GM10847 (cell line): ENCODE measurements around the gene GTSF1L.

Experiments
- POLR2A ChIP-seq: IDR thresholded peaks from 2 replicates; pipeline ENCODE4 v1.6.1; 2011; ENCODE audit not compliant: insufficient read length; ENCODE audit errors: extremely low read depth

Gene GTSF1L

GRCh38 chr20:43751167-43752050 is 24.6 kb upstream of the GTSF1L start:
- peak; percentile 22 for TF ChIP-seq POLR2A

- TF ChIP-seq POLR2A = no peak
These were observed 24.0 kb upstream of the GTSF1L start for GRCh38 chr20:43750774-43751166.

DNA sequence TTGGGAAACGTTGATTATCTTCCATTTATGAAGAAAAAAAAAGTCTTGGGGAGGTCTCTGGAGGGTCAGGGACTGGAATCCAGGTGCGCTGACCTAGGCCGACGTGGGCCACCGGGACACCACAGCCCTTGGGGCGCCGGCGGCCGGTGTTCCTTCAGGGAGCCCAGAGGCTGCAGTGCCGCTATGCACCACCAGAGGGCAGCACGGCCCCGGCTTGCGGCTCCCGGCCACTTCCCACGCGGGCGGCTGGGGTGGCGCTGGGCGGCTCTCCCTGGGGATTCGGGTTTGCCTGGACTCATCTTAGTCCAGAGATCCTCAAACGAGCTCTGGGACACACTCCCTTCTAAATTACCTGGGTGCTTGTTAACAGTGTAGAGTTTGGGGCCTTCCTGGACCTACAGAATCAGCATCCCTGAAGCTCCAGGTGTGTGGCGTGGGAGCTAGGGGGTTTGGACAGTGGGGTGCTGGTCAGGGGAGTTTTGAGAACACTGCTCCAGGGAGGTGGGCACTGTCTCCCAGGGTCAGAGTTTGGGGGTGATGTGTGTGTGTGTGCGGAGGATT is 23.0 kb upstream of the GTSF1L start:
- no peak for TF ChIP-seq POLR2A

DNA sequence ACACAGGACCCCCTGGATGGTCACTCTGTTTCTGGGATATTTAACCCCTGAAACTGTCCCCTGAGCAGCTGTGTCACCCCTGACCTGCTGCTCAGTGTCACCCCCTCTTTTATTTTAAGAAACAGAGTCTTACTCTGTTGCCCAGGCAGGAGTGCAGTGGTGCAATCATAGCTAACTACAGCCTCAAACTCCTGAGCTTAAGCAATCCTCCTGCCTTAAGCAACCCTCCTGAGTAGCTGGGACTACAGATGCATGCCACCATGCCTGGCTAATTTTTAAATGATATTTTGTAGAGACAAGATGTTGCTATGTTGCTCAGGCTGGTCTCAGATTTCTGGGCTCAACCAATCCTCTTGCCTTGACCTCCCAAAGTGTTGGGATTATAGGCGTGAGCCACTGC is 21.5 kb upstream of the GTSF1L start:
- no peak for TF ChIP-seq POLR2A

GRCh38 chr20:43746344-43747137 is 19.7 kb upstream of the GTSF1L start:
- no peak for TF ChIP-seq POLR2A

- TF ChIP-seq POLR2A = no peak
These were observed 18.3 kb upstream of the GTSF1L start for GRCh38 chr20:43744966-43745730.

DNA sequence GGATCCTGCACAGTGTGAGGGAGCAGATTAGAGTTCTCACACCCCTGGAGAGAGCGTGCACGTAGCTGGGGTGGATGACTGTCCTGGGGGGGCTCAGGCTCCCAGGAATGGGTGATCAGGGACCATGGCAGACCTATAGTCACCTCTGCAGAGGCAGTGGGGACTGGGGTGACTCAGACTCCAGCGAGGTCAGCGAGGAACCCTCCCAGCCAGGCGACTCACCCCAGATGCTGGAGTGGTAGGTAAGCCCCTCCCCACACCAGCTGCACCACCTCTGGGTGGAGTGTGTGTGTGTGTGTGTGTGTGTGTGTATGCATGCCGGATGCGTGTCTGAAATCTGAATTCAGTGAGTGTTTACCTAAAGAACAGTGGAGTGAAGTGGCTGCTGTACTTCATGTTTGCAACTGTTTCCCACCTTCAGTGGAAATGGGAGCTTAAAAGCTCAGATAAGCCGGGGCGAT is 17.4 kb upstream of the GTSF1L start:
- TF ChIP-seq POLR2A = no peak

DNA sequence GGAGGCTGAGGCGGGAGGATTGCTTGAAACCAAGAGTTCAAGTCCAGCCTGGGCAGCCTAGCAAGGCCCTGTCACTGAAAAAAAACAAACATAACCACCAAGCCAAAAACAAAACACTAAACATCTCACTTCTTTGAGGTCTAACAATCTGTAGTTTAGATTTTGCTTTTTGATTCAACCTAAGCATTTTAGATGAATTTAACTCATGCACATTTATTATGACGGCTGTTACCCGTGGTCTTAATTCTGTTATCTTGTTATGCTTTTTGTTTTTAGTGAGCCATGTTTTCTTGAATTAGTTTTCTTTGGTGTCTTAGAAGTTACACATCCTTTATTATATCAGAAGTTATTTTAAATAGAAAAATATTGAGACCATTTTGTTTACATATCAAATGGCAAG is 13.8 kb upstream of the GTSF1L start:
- TF ChIP-seq POLR2A = no peak

- TF ChIP-seq POLR2A = no peak
These were observed 12.4 kb upstream of the GTSF1L start for GRCh38 chr20:43739148-43739749.

DNA sequence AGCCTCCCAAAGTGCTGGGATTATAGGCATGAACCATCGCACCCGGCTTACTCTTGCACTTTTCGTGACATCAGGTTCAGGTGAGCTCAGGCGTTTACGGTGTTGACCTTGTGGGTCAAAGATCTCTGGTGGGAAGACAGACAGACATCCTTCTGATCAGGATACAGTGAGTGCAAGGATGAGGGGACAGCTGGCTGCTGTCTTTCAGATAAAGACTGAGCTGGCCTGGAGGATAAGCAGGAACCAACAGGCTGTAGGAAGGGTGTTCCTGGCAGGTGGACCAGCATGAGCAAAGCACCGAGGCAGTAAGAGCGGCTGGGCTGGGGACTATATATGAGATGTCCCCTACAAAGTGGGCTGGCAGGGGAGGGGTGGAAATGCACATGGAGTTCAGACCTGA is 11.1 kb upstream of the GTSF1L start:
- TF ChIP-seq POLR2A = no peak

- no peak for TF ChIP-seq POLR2A
These were observed 9.9 kb upstream of the GTSF1L start for GRCh38 chr20:43736588-43737158.

DNA sequence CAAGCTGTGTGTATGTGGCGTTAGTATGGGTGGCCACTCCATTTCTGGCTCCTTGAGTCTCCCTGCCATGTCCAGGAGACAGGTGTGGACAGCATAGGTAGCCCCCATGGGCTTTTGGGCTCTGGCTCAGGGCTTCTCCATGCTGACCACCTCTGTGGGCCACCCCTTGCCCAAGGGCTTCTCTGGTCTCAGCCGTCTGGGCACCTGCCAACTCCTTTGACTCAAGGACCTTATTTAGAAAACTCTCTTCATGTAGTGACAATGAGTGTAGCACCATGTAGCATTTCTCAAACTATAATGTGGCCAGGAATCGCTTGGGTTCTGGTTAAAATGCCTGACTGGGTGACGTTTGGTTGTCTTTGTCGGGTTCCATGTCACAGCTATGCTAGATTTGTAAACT is 5.1 kb upstream of the GTSF1L start:
- no peak for TF ChIP-seq POLR2A

DNA sequence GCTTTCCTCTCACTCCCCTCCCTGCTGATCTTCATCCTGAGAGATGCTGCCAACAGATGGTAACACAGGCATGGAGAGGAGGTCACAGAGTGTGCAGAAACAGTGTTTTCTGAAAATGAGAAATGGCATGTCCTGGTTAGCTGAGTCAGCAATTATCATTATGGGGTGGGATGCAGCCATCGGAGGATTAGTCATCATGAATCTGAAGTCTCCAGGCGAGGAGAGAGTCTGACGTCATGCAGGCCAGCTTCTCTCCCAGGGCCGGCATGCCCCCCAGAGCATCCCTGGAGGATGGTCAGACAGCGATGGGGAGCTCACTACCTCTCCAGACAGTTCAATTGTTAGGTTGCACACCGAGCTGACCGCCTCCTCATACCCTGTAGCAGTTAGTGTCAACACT is 4.7 kb upstream of the GTSF1L start:
- no peak for TF ChIP-seq POLR2A

- TF ChIP-seq POLR2A = no peak
These were observed 2.0 kb upstream of the GTSF1L start for GRCh38 chr20:43728686-43729255.

DNA sequence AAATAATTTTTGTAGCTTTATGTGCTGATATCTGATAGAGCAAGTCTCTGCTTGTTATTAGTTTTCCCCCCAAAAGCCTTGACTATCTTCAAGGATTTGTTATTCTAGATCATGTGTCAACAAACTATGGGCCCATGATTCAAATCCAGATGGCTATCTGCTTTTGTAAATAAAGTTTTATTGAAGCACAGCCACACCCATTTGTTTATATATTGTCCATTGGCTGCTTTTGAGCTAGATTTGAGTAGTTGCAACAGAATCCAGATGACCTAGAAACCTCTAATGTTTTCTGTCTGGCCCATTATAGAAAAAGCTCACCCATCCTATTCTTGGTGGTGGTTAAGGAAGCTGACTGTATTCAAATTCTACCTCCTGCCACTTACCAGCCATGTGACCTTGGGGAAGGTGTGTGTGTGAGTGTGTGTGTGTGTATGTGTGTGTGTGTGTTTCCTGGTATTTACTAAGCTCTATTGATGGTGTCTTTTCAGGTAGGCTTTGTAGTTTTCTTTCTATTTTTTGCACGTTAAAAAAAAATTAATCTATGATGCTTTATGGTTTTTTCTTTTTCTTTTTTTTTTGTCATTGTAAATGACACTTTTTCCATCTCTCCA is 1.3 kb upstream of the GTSF1L start:
- TF ChIP-seq POLR2A = no peak
